SK-N-DZ (cell line): ENCODE measurements around the gene MRPL27.
A peak's percentile ranks its signal among the peaks of the same experiment; 100 is the strongest.
"Not testable (repeated sequence)": the region's sequence is repeated elsewhere in the genome, so short reads cannot be mapped to it uniquely, and the experiment has no call there.

Source experiments
- DNase-seq: peaks from one replicate; pipeline ENCODE4 v3.0.0-alpha.2; 2015; ENCODE audit warnings: low spot score

Gene MRPL27

DNA sequence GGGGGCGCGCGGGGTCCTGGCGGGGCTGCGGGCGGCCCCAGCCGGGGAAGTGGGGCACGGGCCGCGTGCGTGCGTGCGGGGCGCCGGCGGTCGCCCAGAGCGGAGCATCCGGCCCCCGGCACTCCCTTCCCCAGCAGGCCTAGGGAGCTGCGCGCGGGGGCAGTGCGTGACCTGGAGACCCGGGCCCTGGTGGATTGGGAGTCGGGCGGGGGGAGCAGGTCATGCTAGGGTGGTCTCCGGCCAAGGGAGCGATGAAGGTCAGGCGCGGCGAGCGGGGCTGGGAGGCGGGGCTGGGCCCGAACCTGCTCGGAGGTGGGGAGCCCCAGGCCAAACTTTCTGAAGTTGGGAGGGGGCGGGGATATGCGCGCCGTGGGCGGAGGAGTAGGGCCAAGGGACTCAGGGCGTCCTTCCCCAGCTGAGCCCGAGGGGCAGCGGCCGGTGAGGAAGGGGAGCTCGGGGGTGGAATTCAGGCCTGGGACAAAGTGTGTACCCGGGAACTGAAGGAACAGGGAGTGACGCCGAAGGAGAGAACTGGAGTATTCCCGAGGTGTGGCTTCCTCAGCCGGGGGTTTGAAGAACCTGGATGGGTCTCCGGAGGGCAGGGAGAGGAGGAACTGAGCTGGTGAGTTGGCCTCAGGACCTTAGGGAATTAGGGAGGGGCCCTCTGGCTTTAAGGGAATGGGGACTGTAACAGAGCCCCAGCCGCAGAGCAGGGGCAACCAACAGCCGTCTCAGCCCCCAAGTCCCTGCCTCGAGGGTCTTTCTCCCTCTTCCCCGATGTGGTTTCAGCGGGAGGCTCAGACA is 26.5 kb downstream of the MRPL27 start:
- DNase-seq: no peak

DNA sequence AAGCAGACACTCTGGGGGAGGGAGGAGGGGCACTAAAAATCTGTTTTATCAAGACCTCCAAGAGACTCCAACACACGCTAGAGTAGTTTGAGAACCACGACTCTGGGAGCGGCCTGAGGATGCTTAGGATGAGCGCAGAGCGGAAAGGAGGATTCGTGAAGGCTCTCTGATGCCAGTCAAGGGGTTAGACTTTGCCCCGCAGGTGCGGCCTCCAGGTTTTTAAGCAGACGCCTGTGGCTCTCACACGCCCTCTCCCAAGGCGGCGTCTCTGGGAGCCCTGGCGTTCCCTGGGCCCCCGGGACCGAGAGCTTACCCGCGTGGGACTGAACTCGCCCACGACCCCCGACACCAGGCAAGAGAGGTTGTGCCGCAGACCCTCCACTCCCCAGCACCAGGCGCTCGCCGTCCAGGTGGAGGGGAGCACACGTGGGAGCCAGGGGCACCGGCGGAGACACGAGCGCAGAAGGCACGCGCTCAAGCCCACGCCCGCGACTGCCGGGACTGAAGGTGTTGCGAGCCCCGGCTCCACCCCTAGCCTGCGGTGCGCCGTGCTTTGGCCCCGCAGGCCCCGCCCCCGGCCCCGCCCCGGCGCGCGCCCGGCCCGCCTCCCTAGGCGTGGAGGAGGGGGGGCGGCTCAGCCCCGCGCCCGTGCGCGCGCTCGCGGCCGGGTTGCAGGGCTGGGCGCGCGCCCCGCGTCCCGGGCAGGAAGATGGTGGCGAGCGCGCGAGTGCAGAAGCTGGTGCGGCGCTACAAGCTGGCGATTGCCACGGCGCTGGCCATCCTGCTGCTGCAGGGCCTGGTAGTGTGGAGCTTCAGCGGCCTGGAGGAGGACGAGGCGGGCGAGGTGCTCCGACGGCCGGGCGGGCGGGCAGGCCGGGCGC is 27.3 kb downstream of the MRPL27 start, which contains the start of gene XYLT2:
TSS of gene XYLT2 (plus strand) at position 695 of the 881 bp plus-strand sequence. CDS start at position 710, 15 bp downstream.
- DNase-seq: peak; percentile 79

DNA sequence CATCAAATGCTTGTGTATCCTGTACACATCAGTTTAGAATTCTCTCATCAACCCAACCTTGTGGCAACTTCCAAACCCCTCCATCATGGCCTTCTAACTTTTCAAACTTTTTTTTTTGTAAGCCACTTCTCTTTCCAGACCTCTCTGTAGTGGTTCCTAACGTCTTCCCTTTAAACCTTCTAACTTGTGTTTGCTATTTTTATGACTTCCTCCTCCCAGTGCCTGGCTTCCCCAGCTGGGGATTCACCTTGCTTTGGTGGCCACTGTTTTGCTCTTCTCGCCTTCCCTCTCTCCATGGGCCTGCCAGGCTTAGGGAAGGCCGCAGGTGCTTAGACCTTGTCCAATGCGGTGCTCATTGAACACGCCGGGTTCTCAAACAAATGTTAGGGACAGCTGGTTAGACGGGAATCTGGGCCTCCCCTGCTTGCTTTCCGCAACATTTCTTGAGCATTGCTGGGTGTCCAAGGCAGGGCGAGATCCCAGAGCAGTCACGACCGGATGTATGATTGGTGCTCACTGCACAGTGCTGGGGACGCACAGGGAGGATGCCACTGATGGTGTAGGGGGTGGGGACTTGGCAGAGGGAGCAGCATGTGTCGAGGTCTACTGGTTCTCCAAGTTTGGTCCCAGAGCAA is 28.1 kb downstream of the MRPL27 start:
- DNase-seq: no peak

DNA sequence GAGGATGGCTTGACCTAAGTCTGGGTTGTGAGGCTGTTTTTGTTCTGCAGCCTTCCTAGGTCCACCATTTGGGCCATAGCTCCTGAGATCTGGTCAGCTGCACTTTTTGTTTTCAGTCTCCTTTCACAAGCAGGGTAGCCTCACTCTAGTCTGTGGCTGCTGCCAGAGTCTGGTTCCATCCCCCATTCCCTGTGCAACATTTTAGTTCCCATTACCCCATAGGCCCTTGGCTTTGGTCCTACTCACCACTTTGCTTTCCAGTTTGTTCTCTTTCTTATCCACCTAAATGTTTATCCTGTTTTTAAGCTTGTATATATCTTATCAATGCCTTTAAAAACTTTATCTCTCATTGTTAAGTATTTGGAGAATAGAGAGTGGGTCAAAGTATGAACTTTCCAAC is 33.6 kb downstream of the MRPL27 start:
- DNase-seq: no peak

DNA sequence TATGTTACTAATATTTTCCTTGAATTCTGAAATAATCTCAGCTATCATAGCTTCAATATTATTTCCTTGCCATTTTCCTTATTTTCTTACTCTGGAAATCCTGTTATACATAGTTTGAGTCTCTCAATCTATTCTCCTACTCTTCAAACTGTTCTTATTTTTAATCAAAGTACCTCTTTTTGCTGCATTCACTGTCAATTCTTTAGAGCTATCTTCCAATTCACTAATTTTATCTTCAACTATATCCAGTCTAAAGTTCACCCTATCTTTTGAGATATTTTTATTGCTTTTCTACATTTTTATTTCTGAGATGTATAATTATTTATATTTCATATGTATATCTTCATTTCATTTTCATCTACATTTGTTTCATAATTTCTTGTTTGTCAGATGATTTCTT is 34.3 kb downstream of the MRPL27 start:
- no peak for DNase-seq

DNA sequence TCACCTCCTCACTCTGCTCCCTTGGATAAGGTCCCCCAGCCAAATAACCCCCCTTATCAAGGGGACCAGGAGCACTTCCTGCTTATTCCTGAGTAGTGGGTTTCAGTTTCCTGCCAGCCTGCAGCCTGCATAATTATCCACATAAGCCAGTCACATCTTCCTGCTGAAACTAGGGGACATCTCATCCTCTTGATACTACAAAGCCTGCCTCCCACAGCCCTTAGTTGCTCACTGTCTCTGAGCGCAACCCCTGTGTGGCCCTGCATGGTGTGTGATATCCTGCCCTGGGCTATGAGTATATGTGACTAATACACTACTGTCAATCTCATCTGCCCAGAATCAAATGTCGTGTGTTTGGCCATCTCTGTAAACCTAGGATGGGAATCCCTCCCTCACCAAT is 35.0 kb downstream of the MRPL27 start:
- no peak for DNase-seq

DNA sequence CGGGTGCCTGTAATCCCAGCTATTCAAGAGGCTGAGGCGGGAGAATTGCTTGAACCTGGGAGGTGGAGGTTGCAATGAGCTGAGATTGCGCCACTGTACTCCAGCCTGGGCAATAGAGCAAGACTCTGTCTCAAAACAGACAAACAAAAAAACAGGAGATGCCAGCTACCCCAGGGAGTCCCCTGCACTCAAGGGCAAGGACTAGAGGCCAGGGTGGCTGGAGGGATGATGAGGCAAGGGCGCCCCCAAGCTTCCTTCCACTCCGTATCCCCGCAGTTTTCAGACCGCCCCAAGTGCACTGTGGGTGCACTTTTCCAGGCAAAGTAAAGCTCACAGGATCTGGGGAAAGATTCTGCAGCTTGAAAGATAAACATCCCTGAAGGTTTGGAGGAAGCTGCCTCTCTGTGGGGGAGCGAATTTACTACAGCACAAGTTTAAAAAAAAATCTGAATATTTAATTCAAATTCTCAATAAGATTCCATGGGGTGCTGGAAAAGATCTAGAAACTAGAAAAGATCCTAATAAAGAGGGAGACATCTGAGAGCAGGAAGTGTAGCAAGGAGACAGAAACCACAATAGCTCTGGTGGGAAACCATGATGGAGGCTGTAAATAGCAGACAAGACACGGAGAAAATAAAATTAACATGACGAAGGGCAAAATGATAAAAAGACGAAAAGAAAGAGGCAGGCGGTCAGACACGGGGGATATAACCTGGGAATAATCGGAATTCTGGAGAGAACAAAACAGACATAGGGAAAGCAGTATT is 39.5 kb downstream of the MRPL27 start:
- DNase-seq: not testable (repeated sequence)

DNA sequence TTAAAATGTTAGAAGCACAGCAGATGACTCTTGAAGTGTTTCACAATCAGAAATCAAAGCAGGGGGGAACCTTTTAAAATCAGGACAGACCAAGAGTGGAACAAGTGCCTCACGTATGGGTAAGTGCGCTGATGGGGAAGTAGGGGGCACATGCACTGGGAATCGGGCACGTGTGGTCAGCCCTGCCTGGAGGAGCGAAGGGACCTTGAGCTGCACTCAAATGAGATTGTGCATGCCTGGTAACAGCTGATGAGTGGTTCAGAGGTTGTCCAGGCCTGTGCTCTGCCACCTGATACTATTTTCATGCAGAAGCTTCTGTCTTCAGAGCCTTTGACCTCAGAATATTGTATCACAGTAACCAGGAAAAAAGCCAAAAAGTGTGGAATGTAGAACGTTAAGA is 40.8 kb downstream of the MRPL27 start:
- no peak for DNase-seq

DNA sequence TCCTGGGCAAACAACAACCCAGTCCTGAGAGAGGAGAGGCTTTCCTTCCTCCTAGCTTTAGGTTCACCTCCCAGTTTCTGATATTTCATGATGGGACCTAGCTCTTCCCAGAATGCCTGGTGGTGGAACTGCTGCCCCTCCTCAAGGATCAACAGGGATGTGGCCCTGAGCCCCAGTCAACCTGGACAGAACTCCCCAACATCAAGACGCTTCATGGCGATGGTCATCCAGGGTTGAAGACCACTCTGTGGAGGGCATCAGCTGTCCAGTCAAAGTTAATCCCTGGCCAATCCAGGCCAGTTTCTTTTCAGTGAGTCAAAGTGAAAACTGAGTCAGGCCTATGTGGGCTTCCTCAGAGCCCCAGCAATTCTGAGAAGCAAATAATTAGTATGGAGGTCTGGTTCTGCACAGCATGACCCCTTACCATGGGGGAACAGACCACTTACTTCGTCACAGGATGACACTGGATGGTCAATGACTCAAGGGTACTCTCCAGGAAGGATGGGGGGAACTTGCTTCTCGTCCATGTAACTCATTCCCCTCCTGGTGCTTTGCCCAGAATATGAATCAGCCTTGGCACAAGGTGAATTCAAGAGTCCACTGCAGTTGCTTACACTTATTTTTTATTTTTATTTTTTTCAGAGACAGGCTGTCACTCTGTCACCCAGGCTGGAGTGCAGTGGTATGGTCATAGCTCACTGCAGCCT is 41.7 kb downstream of the MRPL27 start:
- DNase-seq: no peak

DNA sequence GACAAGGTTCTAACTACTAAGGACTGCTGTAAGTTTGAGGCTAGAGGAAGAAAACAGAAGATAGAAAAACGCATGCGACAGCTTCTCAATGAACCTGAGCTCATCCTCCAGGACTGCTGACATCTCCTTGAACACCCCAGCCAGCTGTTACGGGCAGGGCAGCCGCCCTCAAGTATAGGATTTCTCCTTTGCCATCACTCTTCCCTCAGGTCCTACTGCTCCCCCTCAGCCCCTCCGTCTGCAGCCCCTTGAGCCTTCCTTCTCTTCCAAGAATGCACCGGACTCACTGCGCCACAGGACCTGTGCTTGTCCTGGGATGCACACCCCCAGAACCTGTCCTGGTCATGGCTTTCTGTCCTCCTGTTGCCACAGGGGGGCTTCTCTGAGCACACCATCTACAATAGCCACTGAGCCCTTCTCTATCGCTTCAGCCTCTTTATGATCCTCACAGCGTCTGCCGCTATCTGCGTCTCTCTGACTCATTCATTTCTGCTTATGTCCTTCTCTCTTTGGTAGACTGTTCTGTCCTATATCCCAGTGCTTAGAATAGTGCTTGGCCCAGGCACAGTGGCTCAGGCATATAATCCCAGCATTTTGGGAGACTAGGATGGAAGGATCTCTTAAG is 42.7 kb downstream of the MRPL27 start:
- DNase-seq: no peak

DNA sequence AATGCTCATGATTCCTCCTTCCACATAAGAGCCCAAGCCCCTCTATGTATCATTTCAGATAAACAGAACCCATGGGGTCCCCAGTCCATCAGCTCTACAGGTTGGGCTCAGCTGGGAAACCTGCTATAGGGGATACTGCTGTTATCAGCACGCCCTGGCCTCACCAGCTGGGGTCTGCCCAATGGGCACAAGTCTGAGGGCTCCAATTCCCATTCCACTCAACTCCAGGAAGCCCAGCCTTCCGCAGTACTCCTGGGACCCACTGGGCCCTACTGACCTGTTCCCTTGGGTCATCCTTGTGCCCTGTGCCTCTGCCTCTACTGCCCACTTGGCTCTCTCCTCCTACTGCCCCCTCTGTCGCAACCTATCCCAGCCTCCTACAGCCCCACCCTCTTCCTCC is 43.3 kb downstream of the MRPL27 start:
- no peak for DNase-seq

DNA sequence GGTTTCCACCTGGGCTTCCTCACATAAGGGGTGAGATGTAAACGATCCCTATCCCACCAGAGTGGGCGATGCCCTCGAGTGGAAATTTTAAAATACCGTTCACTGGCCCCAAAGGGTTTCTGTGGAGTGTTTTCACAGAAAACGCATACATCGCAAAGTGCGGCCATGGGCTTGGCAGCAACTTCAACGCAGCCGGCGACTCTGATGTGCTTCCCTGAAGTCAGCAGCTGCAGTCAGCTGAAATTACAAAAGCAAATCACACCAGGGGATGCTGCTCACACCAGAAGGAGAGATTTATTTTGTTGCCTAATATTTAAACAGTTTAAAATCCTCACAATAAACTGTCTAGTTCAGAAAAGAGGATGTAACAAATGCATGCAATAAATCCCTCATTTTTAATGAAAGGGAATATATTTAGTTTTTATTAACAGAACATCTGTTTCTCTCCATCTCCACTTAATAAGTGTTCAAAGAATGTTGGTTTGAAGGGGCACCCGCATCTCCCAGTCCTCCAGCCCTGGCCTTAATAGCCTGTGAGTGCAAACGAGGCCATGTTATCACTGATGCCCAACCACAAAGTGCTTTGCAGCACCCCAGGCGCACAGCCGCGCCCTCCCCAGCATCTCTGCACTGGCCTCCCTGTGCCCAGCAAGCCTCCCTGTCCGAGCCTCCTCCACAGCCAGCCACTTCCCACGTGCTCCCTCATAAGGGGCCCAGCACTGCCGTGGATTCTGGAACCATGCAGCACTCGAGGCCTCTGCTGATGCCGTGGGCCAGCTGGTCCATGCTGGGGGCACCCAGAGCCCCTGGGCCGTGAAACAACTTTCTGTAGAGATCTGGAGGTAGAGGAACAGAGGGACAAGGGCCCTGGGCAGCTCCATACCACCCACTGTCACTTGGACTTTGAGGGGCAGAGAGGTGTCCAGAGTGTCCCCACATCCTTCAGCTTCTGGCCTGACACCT is 44.3 kb downstream of the MRPL27 start:
- DNase-seq: no peak

DNA sequence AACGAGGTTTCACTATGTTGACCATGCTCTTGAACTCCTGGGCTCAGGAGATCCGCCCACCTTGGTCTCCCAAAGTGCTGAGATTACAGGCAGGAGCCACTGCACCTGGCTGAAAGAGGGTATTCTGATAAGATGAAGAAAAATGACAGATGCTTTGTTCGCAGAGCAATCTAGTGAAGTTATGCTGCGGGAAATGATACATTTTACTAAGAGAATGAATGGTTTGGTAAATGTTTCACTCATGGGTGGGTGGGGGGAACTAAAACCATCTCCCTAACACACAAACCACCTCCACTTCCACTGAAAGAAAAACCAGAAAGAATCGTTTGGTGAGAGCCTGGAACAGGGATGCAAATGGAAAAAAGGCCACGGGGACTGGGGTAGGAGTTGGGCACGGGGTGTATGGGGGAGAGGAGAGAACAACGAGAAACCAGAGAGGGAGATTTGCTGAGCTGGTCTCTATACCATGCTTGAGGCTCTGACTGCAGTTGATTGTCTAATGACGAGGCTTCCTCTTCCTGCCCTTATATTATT is 46.1 kb downstream of the MRPL27 start:
- no peak for DNase-seq

DNA sequence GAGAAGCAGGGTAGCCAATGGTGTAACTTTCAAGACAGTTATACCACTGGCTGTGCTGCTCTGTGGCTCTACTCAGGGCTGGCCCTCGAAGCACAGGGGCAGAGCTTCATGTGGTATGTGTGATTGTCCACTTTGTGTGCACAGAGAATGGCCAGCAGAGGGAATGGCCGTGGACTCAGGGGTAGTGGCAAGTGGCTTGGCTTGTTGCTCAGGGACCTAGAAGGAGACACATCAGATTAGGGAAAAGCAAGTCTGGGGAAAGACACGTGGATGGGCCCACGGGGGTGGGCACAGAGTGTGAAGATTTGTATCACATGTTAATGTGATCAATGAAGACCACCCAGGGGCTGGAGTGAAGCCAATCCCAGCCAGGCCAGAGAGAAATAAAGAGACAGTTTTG is 47.1 kb downstream of the MRPL27 start:
- no peak for DNase-seq

DNA sequence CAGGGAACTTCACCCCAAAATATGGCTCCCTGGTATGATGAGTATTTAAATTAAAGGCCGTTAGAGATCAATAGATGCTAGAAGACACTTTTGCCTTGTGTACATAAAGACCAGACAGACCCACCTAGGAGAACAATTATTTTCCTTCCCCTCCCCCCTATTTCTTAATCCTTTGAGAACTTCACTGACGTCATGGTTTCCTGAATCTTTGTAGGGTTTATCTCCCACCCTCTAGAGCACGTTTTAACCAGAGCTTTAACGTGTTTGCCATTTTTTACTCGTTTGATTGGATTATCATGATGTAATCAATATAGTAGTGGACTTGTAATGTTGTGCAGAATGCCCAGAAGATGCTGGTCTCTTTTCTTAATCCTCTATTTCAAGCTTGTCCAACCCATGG is 49.9 kb downstream of the MRPL27 start:
- DNase-seq: no peak

DNA sequence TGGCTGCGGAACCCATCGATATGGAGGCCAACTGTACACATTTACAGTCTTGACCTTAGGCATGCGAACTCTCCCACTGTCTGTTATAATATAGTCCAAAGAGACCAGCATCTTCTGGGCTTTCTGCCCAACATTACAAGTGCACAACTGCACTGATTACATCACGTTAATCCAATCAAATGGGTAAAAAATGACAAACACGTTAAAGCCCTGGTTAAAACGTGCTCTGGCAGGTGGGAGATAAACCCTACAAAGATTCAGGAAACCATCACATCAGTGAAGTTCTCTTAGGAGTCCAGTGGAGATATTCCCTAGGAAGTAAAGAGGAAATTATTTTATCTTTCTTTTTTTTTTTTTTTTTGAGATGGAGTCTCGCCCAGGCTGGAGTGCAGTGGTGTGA is 50.7 kb downstream of the MRPL27 start:
- peak; percentile 70 for DNase-seq

DNA sequence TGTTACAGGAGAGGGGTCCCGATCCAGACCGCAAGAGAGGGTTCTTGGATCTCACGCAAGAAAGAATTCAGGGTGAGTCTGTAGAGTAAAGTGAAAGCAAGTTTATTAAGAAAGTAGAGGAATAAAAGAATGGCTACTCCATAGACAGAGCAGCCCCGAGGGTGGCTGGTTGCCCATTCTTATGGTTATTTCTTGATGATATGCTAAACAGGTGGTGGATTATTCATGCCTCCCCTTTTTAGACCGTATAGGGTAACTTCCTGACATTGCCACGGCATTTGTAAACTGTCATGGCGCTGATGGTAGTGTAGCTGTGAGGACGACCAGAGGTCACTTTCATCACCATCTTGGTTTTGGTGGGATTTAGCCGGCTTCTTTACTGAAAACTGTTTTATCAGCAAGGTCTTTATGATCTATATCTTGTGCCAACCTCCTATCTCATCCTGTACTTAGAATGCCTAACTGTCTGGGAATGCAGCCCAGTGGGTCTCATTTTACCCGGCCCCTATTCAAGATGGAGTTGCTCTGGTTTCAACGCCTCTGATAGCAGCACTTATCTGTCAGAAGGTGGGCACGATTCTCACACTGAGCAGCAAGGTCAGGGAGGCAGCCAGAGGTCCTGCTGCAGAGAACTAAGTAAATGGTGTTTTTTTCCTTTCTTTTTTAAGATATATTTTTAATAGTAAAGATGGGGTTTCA is 53.5 kb downstream of the MRPL27 start:
- no peak for DNase-seq
